Stimulated activated naive CD8-positive, alpha-beta T cell treated with anti-CD3 and anti-CD28 coated beads, Interleukin-15, Interleukin-2, amounts not matched to agents 100 ng/mL and 50 ng/mL, for 24 hours (primary cell): ENCODE results near the gene RLN1.
"Not testable (repeated sequence)": the region's sequence is repeated elsewhere in the genome, so short reads cannot be mapped to it uniquely, and the experiment has no call there.

ENCODE experiments used
- H3K27ac Mint-ChIP-seq: one replicate; pipeline ENCODE4 v1.8.0; 2021; ENCODE audit warnings: mild to moderate bottlenecking, mixed read lengths
- H3K27me3 Mint-ChIP-seq: one replicate; pipeline ENCODE4 v1.8.0; 2021; ENCODE audit warnings: mixed read lengths
- H3K36me3 Mint-ChIP-seq: one replicate; pipeline ENCODE4 v1.8.0; 2021; ENCODE audit warnings: low read depth, mixed read lengths
- H3K4me1 Mint-ChIP-seq: one replicate; pipeline ENCODE4 v1.8.0; 2021; ENCODE audit warnings: low read depth, mixed read lengths
- H3K4me3 Mint-ChIP-seq: one replicate; pipeline ENCODE4 v1.8.0; 2021; ENCODE audit warnings: mild to moderate bottlenecking, mixed read lengths
- H3K9me3 Mint-ChIP-seq: one replicate; pipeline ENCODE4 v1.8.0; 2021; ENCODE audit warnings: mixed read lengths

RLN1 gene

GRCh38 chr9:5354184-5354583 lies 14.5 kb upstream of the RLN1 start:
- no peak overlapping the region for H3K27ac Mint-ChIP-seq
- H3K27me3 Mint-ChIP-seq, result no peaks in the 10 kb centered on the region
- H3K9me3 Mint-ChIP-seq, result peaks cover 9% of the 10 kb centered on the region
- no peak overlapping the region for H3K4me3 Mint-ChIP-seq
- H3K36me3 Mint-ChIP-seq, result peaks cover 22% of the 10 kb centered on the region
- peaks cover 24% of the 10 kb centered on the region for H3K4me1 Mint-ChIP-seq

GRCh38 chr9:5352637-5353248 lies 13.1 kb upstream of the RLN1 start:
- H3K27ac Mint-ChIP-seq, result no peak overlapping the region
- no peaks in the 10 kb centered on the region for H3K27me3 Mint-ChIP-seq
- peaks cover 24% of the 10 kb centered on the region for H3K4me1 Mint-ChIP-seq
- peaks cover 14% of the 10 kb centered on the region for H3K36me3 Mint-ChIP-seq
- no peak overlapping the region for H3K4me3 Mint-ChIP-seq
- peaks cover 6% of the 10 kb centered on the region for H3K9me3 Mint-ChIP-seq

GRCh38 chr9:5336688-5337087 lies 3.0 kb downstream of the RLN1 start:
- H3K27ac Mint-ChIP-seq, result peak overlapping the region; percentile 31
- peaks cover 30% of the 10 kb centered on the region for H3K4me1 Mint-ChIP-seq

GRCh38 chr9:5331276-5331675 lies 8.4 kb downstream of the RLN1 start:
- H3K9me3 Mint-ChIP-seq, H3K27ac Mint-ChIP-seq, H3K27me3 Mint-ChIP-seq, H3K4me3 Mint-ChIP-seq: not testable (repeated sequence)
- Mint-ChIP-seq H3K4me1 (peaks cover 14% of the 10 kb centered on the region), H3K36me3 (peaks cover 27% of the 10 kb centered on the region)

More at GRCh38 chr9:5336688-5337087, 3.0 kb downstream of the RLN1 start:
- H3K36me3 Mint-ChIP-seq, result peaks cover 7% of the 10 kb centered on the region
- peak overlapping the region; percentile 58 for H3K4me3 Mint-ChIP-seq
- no peaks in the 10 kb centered on the region for H3K9me3 Mint-ChIP-seq
- H3K27me3 Mint-ChIP-seq, result no peaks in the 10 kb centered on the region

- Mint-ChIP-seq H3K36me3 (peaks cover 20% of the 10 kb centered on the region), H3K4me3 (no peak overlapping the region), H3K27ac (no peak overlapping the region), H3K9me3 (no peaks in the 10 kb centered on the region), H3K27me3 (no peaks in the 10 kb centered on the region), H3K4me1 (peaks cover 4% of the 10 kb centered on the region)
Measured at GRCh38 chr9:5326893-5327548, 12.7 kb downstream of the RLN1 start.

- Mint-ChIP-seq H3K27me3 (no peaks in the 10 kb centered on the region), H3K4me3 (no peak overlapping the region), H3K4me1 (peaks cover 7% of the 10 kb centered on the region), H3K27ac (no peak overlapping the region), H3K9me3 (no peaks in the 10 kb centered on the region), H3K36me3 (peaks cover 20% of the 10 kb centered on the region)
Measured at GRCh38 chr9:5326187-5326586, 13.5 kb downstream of the RLN1 start.

GRCh38 chr9:5321601-5322000 lies 18.1 kb downstream of the RLN1 start:
- not testable (repeated sequence) for H3K36me3 Mint-ChIP-seq, H3K4me3 Mint-ChIP-seq, H3K27ac Mint-ChIP-seq, H3K27me3 Mint-ChIP-seq, H3K9me3 Mint-ChIP-seq, H3K4me1 Mint-ChIP-seq

- H3K27ac Mint-ChIP-seq, result no peak overlapping the region
- no peaks in the 10 kb centered on the region for H3K27me3 Mint-ChIP-seq
- H3K4me1 Mint-ChIP-seq, result peaks cover 4% of the 10 kb centered on the region
- no peaks in the 10 kb centered on the region for H3K9me3 Mint-ChIP-seq
- no peak overlapping the region for H3K4me3 Mint-ChIP-seq
- H3K36me3 Mint-ChIP-seq, result peaks cover 10% of the 10 kb centered on the region
Measured at GRCh38 chr9:5321058-5321457, 18.6 kb downstream of the RLN1 start.

- not testable (repeated sequence) for H3K27ac Mint-ChIP-seq, H3K4me3 Mint-ChIP-seq, H3K4me1 Mint-ChIP-seq, H3K27me3 Mint-ChIP-seq
- H3K36me3 Mint-ChIP-seq, result peaks cover 21% of the 10 kb centered on the region
- peaks cover 13% of the 10 kb centered on the region for H3K9me3 Mint-ChIP-seq
Measured at GRCh38 chr9:5316406-5316805, 23.3 kb downstream of the RLN1 start.

GRCh38 chr9:5315187-5315923 lies 24.3 kb downstream of the RLN1 start:
- H3K9me3 Mint-ChIP-seq, result peaks cover 13% of the 10 kb centered on the region

GRCh38 chr9:5310851-5311250 lies 28.8 kb downstream of the RLN1 start:
- Mint-ChIP-seq H3K9me3 (peaks cover 13% of the 10 kb centered on the region), H3K36me3 (peaks cover 11% of the 10 kb centered on the region), H3K27me3 (no peaks in the 10 kb centered on the region), H3K27ac (no peak overlapping the region), H3K4me1 (no peaks in the 10 kb centered on the region), H3K4me3 (no peak overlapping the region)

More at GRCh38 chr9:5315187-5315923, 24.3 kb downstream of the RLN1 start:
- Mint-ChIP-seq H3K4me1 (no peaks in the 10 kb centered on the region), H3K27ac (no peak overlapping the region), H3K4me3 (no peak overlapping the region), H3K36me3 (peaks cover 21% of the 10 kb centered on the region), H3K27me3 (no peaks in the 10 kb centered on the region)

- no peaks in the 10 kb centered on the region for H3K9me3 Mint-ChIP-seq
- H3K27ac Mint-ChIP-seq, result no peak overlapping the region
- H3K4me3 Mint-ChIP-seq, result no peak overlapping the region
- no peaks in the 10 kb centered on the region for H3K27me3 Mint-ChIP-seq
- peaks cover 24% of the 10 kb centered on the region for H3K4me1 Mint-ChIP-seq
- H3K36me3 Mint-ChIP-seq, result no peaks in the 10 kb centered on the region
Measured at GRCh38 chr9:5305741-5306140, 33.9 kb downstream of the RLN1 start.

- Mint-ChIP-seq H3K4me1 (peaks cover 27% of the 10 kb centered on the region), H3K27ac (peak within 1 kb of the TSS; percentile 41), H3K4me3 (peak within 1 kb of the TSS; percentile 27)
- not testable (repeated sequence) for H3K27me3 Mint-ChIP-seq, H3K36me3 Mint-ChIP-seq, H3K9me3 Mint-ChIP-seq
Measured at GRCh38 chr9:5303840-5304795, 35.6 kb downstream of the RLN1 start, which contains the start of gene RLN2. TSS of gene RLN2 (minus strand) at chr9:5304716. CDS start at chr9:5304580, 136 bp downstream.

- Mint-ChIP-seq H3K27me3 (no peaks in the 10 kb centered on the region), H3K4me3 (peak overlapping the region; percentile 41), H3K36me3 (peaks cover 6% of the 10 kb centered on the region), H3K4me1 (peaks cover 27% of the 10 kb centered on the region), H3K27ac (peak overlapping the region; percentile 11), H3K9me3 (peaks cover 4% of the 10 kb centered on the region)
Measured at GRCh38 chr9:5301544-5301943, 38.1 kb downstream of the RLN1 start.
